ENCODE results near the gene RBM34.
"Not testable (repeated sequence)": the region's sequence is repeated elsewhere in the genome, so short reads cannot be mapped to it uniquely, and the experiment has no call there.

The RBM34 gene

GRCh38 chr1:235093013-235093695 is 67.9 kb downstream of the RBM34 start:
- peak in 40 of 56 donors; percentile 13 to 60 (median 40) for DNase-seq

- DNase-seq: not testable (repeated sequence)
Observed at GRCh38 chr1:235092415-235092814, 68.6 kb downstream of the RBM34 start.

- not testable (repeated sequence) for DNase-seq
Observed at GRCh38 chr1:235092045-235092406, 69.0 kb downstream of the RBM34 start.

- not testable (repeated sequence) for DNase-seq
Observed at GRCh38 chr1:235091319-235092044, 69.6 kb downstream of the RBM34 start.

GRCh38 chr1:235090406-235091069 is 70.5 kb downstream of the RBM34 start:
- peak in 2 of 56 donors; percentile 7 to 17 for DNase-seq

- DNase-seq: no peak
Observed at GRCh38 chr1:235088907-235089306, 72.1 kb downstream of the RBM34 start.

GRCh38 chr1:235088430-235088829 is 72.6 kb downstream of the RBM34 start:
- DNase-seq: no peak

GRCh38 chr1:235087906-235088305 is 73.1 kb downstream of the RBM34 start:
- no peak for DNase-seq

- not testable (repeated sequence) for DNase-seq
Observed at GRCh38 chr1:235085411-235086117, 75.5 kb downstream of the RBM34 start.

All from nucleus accumbens (tissue), 56 donors.